ENCODE measurements around the gene LCE6A.

- TF ChIP-seq CTCF (IDR thresholded peaks at IDR 0.05): no peak
- no peak for TF ChIP-seq POLR2A (IDR thresholded peaks at IDR 0.05)
Measured at GRCh38 chr1:152842556-152842955, at the start of gene LCE6A.

All from uterus (tissue), 2 donors.